ENCODE results near the gene DIPK1A. TPM values are rescaled to one million over a fixed set of nuclear protein-coding genes. Genes with fewer than 3 reads are reported as not detected.

Gene DIPK1A
- total RNA-seq, 2 experiments from 2014 or later: 17.7 to 19.1 TPM

- H3K27me3 Mint-ChIP-seq: no peaks in the 10 kb centered on the region
- CTCF ChIA-PET: interaction anchor here (1.0 to 3.8 kb wide), 5 partner anchors 106 to 149 kb away, joined by 3 to 9 read pairs (median 4); no protein-coding TSS in a partner anchor
- POLR2A ChIA-PET: interaction anchor here (0.5 to 0.6 kb wide), 2 partner anchors 19 to 22 kb away, joined by 3 to 8 read pairs; partner anchors contain the start of gene RPL5
These were observed 107.0 kb downstream of the DIPK1A start for GRCh38 chr1:92854101-92854785.

GRCh38 chr1:92853299-92853698, 108.0 kb downstream of the DIPK1A start:
- ChIA-PET POLR2A (no interaction called here), CTCF (interaction anchor here (0.6 to 1.1 kb wide), 4 partner anchors 18 to 172 kb away, joined by 3 to 4 read pairs (median 3); no protein-coding TSS in a partner anchor)
- no peak for DNase-seq
- Mint-ChIP-seq H3K9me3 (peaks cover 3% of the 10 kb centered on the region), H3K27ac (no peak overlapping the region), H3K4me1 (peaks cover 28% of the 10 kb centered on the region), H3K36me3 (ENCODE audit: low read depth) (peaks cover 22% of the 10 kb centered on the region), H3K27me3 (no peaks in the 10 kb centered on the region), H3K4me3 (no peak overlapping the region)

More at GRCh38 chr1:92854101-92854785, 107.0 kb downstream of the DIPK1A start:
- Mint-ChIP-seq H3K27ac (no peak overlapping the region), H3K4me1 (peaks cover 36% of the 10 kb centered on the region), H3K36me3 (ENCODE audit: low read depth) (peaks cover 22% of the 10 kb centered on the region), H3K4me3 (no peak overlapping the region), H3K9me3 (peaks cover 3% of the 10 kb centered on the region)
- no peak for DNase-seq

- POLR2A ChIA-PET: no interaction called here
- Mint-ChIP-seq H3K27ac (no peak overlapping the region), H3K4me3 (no peak overlapping the region), H3K27me3 (no peaks in the 10 kb centered on the region), H3K4me1 (peaks cover 18% of the 10 kb centered on the region), H3K9me3 (peaks cover 3% of the 10 kb centered on the region), H3K36me3 (ENCODE audit: low read depth) (peaks cover 22% of the 10 kb centered on the region)
- DNase-seq: no peak
- CTCF ChIA-PET: interaction anchor here (1.4 kb wide), 1 partner anchor 50 kb away, joined by 3 read pairs; no protein-coding TSS in a partner anchor
These were observed 109.5 kb downstream of the DIPK1A start for GRCh38 chr1:92851729-92852128.

DNA sequence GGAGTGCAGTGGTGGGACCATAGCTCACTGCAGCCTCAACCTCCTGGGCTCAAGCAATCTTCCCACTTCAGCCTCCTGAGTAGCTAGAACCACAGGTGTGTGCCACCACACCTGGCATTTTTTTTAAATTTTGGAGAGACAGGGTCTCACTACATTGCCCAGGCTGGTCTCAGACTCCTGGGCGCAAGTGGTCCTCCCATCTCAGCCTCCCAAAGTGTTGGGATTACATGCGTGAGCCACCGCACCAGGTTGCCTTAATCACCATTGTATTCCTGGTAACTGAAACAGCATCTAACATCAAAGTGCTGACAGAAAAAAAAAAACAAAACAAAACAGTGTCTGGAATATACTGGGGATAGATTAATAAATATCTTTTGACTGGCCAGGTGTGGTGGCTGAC, 111.2 kb downstream of the DIPK1A start:
- Mint-ChIP-seq H3K27me3 (no peaks in the 10 kb centered on the region), H3K36me3 (ENCODE audit: low read depth) (peaks cover 26% of the 10 kb centered on the region), H3K4me3 (no peak overlapping the region), H3K4me1 (peaks cover 15% of the 10 kb centered on the region), H3K9me3 (no peaks in the 10 kb centered on the region), H3K27ac (no peak overlapping the region)
- ChIA-PET CTCF (interaction anchor here (0.6 to 3.6 kb wide), 4 partner anchors 9 to 180 kb away, joined by 3 to 16 read pairs (median 4); partner anchors contain the start of gene RPL5), POLR2A (no interaction called here)
- no peak for DNase-seq

DNA sequence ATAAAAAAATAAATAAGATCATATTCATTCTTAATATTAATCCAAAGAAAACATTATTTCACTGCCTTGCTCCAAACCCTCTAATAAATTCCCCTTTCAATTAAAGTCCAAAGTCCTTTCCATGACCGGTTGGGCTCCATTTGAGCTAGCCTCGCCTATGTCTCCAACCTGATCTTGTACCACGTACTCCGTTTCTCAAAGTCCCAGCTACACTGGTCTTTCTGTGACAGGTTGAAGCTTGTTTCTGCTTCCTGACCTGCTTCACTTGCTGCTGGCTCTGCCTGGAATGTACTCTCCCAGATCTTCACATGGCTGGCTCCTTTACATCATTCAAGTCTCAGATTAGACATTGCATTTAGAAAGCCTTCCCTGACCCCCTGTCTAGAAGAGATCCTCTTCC, 113.1 kb downstream of the DIPK1A start:
- no peak overlapping the region for H3K27ac Mint-ChIP-seq
- no peaks in the 10 kb centered on the region for H3K9me3 Mint-ChIP-seq
- ChIA-PET CTCF (interaction anchor here (3.6 kb wide), 1 partner anchor 11 kb away, joined by 16 read pairs; no protein-coding TSS in a partner anchor), POLR2A (interaction anchor here (0.6 kb wide), 1 partner anchor 1633 kb away, joined by 3 read pairs; no protein-coding TSS in a partner anchor)
- no peaks in the 10 kb centered on the region for H3K27me3 Mint-ChIP-seq
- H3K4me3 Mint-ChIP-seq: no peak overlapping the region
- H3K36me3 Mint-ChIP-seq (ENCODE audit: low read depth): peaks cover 29% of the 10 kb centered on the region
- peaks cover 5% of the 10 kb centered on the region for H3K4me1 Mint-ChIP-seq
- DNase-seq: no peak

DNA sequence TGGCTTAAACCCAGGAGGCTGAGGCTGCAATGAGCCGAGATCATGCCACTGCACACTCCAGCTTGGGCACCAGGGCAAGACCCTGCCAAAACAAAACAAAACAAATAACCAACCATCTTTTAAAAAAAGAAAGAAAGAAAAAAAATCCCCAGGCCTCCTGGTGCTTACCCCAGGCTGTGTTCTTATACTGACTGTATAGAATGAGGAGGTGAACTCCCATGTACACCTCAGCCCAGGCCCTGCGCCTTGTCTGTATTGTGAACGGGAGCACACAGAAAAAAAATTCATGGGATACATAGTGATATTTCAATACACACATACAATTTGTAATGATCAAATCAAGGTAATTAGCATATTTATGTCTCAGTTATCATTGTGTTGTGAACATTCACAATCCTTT, 115.4 kb downstream of the DIPK1A start:
- POLR2A ChIA-PET: no interaction called here
- H3K9me3 Mint-ChIP-seq: no peaks in the 10 kb centered on the region
- CTCF ChIA-PET: interaction anchor here (0.6 to 1.3 kb wide), 3 partner anchors 11 to 996 kb away, joined by 3 to 4 read pairs (median 3); no protein-coding TSS in a partner anchor

DNA sequence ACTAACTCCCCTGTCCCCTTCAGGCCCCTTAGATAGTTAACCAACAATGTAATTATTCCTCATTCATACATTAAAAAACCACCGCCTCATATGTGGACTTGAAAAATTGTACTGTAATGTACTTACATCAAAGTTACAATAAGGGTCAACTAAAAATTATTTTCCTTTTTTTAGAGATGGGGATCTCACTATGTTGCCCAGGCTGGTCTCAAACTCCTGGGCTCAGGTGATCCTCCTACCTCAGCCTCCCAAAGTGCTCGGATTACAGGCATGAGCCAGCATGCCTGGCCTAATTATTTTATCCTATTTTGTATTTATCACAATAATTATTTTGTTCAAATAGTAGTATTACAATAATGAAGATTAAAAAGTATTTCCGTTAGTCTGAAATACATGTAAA, 116.8 kb downstream of the DIPK1A start:
- DNase-seq: no peak
- H3K27ac Mint-ChIP-seq: no peak overlapping the region
- H3K4me3 Mint-ChIP-seq: no peak overlapping the region
- ChIA-PET POLR2A (no interaction called here), CTCF (no interaction called here)
- peaks cover 14% of the 10 kb centered on the region for H3K4me1 Mint-ChIP-seq
- no peaks in the 10 kb centered on the region for H3K9me3 Mint-ChIP-seq
- peaks cover 43% of the 10 kb centered on the region for H3K36me3 Mint-ChIP-seq (ENCODE audit: low read depth)
- H3K27me3 Mint-ChIP-seq: no peaks in the 10 kb centered on the region

More for the DNA sequence above, 115.4 kb downstream of the DIPK1A start:
- Mint-ChIP-seq H3K27ac (peak overlapping the region; percentile 28), H3K36me3 (ENCODE audit: low read depth) (peaks cover 37% of the 10 kb centered on the region), H3K4me3 (no peak overlapping the region), H3K4me1 (peaks cover 3% of the 10 kb centered on the region), H3K27me3 (no peaks in the 10 kb centered on the region)
- no peak for DNase-seq

- Mint-ChIP-seq H3K27me3 (no peaks in the 10 kb centered on the region), H3K27ac (no peak overlapping the region), H3K36me3 (ENCODE audit: low read depth) (peaks cover 47% of the 10 kb centered on the region), H3K9me3 (no peaks in the 10 kb centered on the region), H3K4me3 (no peak overlapping the region), H3K4me1 (peaks cover 19% of the 10 kb centered on the region)
- no peak for DNase-seq
- POLR2A ChIA-PET: no interaction called here
- CTCF ChIA-PET: interaction anchor here (1.3 kb wide), 1 partner anchor 11 kb away, joined by 3 read pairs; no protein-coding TSS in a partner anchor
These were observed 117.6 kb downstream of the DIPK1A start for GRCh38 chr1:92843429-92844352.

DNA sequence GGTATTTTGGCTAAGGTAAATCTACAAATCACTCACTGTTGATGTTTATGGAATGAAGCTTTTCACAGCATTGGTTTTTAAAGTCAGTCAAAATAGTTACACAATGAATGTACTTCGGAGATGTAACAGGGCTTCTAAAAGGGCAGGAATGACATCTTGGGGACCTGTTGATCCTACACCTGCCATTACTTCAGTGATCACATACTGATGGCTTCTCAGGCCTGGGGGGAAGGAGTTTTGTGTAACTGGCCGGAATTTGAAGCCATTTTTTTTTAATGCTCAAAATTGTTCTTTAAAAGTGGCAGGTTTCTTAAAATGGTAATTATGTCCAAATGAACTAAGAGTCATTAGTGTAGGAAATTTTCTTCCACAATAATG, 118.2 kb downstream of the DIPK1A start:
- no peak overlapping the region for H3K27ac Mint-ChIP-seq
- no peaks in the 10 kb centered on the region for H3K9me3 Mint-ChIP-seq
- H3K4me1 Mint-ChIP-seq: peaks cover 24% of the 10 kb centered on the region
- no peak for DNase-seq
- peaks cover 53% of the 10 kb centered on the region for H3K36me3 Mint-ChIP-seq (ENCODE audit: low read depth)
- CTCF ChIA-PET: interaction anchor here (0.6 to 1.3 kb wide), 2 partner anchors 11 to 135 kb away, joined by 3 to 4 read pairs; no protein-coding TSS in a partner anchor
- no peaks in the 10 kb centered on the region for H3K27me3 Mint-ChIP-seq
- no peak overlapping the region for H3K4me3 Mint-ChIP-seq
- POLR2A ChIA-PET: no interaction called here

GRCh38 chr1:92842082-92843045, 118.9 kb downstream of the DIPK1A start:
- H3K27ac Mint-ChIP-seq: no peak overlapping the region

DNA sequence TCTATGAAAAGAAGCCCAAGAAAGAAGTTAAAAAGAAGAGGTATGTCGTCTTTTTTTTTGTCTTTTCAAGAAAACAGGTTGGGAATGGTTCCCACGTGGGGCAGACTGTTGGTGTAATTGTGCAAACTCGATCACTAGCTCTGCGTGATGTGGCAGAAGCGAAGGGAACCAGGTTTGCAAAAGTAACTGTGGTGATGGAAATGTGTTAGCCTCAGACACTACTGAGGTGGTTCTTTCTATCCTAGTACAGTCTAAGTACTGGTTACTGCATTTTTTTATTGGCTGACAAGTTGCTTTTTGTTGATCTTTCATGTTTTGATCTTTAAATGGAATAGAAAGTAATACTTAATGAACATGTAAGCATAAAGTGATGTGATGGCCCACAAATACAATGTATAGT, 120.7 kb downstream of the DIPK1A start:
- peaks cover 47% of the 10 kb centered on the region for H3K4me1 Mint-ChIP-seq
- POLR2A ChIA-PET: interaction anchor here (0.6 kb wide), 1 partner anchor 9 kb away, joined by 3 read pairs; the partner anchor contains the start of gene RPL5
- H3K4me3 Mint-ChIP-seq: no peak overlapping the region
- no peak for DNase-seq
- CTCF ChIA-PET: interaction anchor here (0.7 to 2.9 kb wide), 2 partner anchors 9 to 154 kb away, joined by 4 to 14 read pairs; partner anchors contain the start of gene RPL5
- no peaks in the 10 kb centered on the region for H3K9me3 Mint-ChIP-seq
- no peak overlapping the region for H3K27ac Mint-ChIP-seq
- H3K27me3 Mint-ChIP-seq: no peaks in the 10 kb centered on the region
- peaks cover 68% of the 10 kb centered on the region for H3K36me3 Mint-ChIP-seq (ENCODE audit: low read depth)

More at GRCh38 chr1:92842082-92843045, 118.9 kb downstream of the DIPK1A start:
- Mint-ChIP-seq H3K27me3 (no peaks in the 10 kb centered on the region), H3K9me3 (no peaks in the 10 kb centered on the region), H3K4me1 (peaks cover 31% of the 10 kb centered on the region), H3K4me3 (no peak overlapping the region), H3K36me3 (ENCODE audit: low read depth) (peaks cover 59% of the 10 kb centered on the region)
- CTCF ChIA-PET: interaction anchor here (0.6 to 2.9 kb wide), 2 partner anchors 10 to 136 kb away, joined by 4 to 14 read pairs; partner anchors contain the start of gene RPL5
- DNase-seq: no peak
- POLR2A ChIA-PET: no interaction called here
